ENCODE measurements around the gene ZNF555. TPM values are rescaled to one million over a fixed set of nuclear protein-coding genes. Genes with fewer than 3 reads are reported as not detected.

Gene ZNF555
- total RNA-seq, 1 donor from 2014 or later = 18.8 TPM

DNA sequence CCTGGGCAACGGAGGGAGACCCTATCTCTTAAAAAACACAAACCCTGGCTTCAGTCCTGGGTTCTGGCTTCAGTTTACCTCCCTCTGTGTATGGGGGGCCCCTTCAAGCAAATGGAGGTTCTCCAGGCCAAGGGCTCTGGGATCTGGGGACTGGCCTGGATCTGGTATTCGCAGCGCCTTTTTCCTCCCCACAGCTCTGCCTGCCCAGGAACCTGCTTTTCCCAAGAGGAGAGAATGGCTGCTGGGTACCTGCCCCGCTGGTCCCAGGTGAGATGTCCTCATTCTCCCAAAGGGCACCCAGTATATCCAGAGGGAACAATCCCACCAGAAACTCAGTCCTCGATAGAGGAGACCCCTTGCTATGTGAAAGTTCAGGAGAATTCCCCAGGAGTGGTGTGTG, 18.4 kb upstream of the ZNF555 start:
- no peaks in the 10 kb centered on the region for H3F3A ChIP-seq (ENCODE audit: low read depth)

DNA sequence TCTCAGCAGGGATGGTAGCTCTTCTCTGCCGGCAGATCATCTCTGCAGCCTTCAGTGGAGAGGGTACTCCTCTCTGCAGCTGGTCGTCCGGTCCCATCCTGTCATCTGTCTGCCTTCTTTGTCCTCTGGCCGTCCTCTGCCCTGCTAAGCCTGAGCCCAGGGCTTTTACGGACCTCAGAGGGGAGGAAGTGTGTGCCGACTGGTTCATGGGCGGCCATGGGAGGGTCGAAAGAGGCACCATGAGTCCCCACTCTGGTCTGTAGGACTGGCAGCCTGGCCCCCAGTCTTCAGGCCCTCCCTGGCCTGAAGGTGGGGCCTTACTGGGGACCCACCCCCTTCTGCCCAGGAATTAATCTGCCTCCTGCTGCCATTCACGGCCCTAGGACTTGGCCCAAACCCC, 17.6 kb upstream of the ZNF555 start:
- peaks cover 4% of the 10 kb centered on the region for H3K27me3 Mint-ChIP-seq (ENCODE audit: insufficient read depth, low read depth)
- Histone ChIP-seq H3F3A (ENCODE audit: low read depth) (no peaks in the 10 kb centered on the region), H2AFZ (replicated peaks) (no peak overlapping the region), H3K4me1 (no peaks in the 10 kb centered on the region), H3K4me2 (no peak overlapping the region), H3K9me3 (ENCODE audit: low read depth) (no peaks in the 10 kb centered on the region), H3K27ac (no peak overlapping the region), H4K20me1 (ENCODE audit: low read depth) (no peaks in the 10 kb centered on the region), H3K27me3 (no peaks in the 10 kb centered on the region), H3K9ac (no peak overlapping the region), H3K4me3 (no peak overlapping the region), H3K36me3 (no peaks in the 10 kb centered on the region), H3K79me2 (ENCODE audit: low read depth) (peaks cover 6% of the 10 kb centered on the region)
- peaks cover 2% of the 10 kb centered on the region for H3K4me1 Mint-ChIP-seq
- H3K27ac Mint-ChIP-seq = no peak overlapping the region
- peaks cover 40% of the 10 kb centered on the region for H3K36me3 Mint-ChIP-seq
- no peak overlapping the region for H3K4me3 Mint-ChIP-seq
- no peak for TF ChIP-seq EZH2 (IDR thresholded peaks at IDR 0.05)
- no peak for TF ChIP-seq EZH2phosphoT487 (IDR thresholded peaks at IDR 0.05)
- TF ChIP-seq, protein P1, sequence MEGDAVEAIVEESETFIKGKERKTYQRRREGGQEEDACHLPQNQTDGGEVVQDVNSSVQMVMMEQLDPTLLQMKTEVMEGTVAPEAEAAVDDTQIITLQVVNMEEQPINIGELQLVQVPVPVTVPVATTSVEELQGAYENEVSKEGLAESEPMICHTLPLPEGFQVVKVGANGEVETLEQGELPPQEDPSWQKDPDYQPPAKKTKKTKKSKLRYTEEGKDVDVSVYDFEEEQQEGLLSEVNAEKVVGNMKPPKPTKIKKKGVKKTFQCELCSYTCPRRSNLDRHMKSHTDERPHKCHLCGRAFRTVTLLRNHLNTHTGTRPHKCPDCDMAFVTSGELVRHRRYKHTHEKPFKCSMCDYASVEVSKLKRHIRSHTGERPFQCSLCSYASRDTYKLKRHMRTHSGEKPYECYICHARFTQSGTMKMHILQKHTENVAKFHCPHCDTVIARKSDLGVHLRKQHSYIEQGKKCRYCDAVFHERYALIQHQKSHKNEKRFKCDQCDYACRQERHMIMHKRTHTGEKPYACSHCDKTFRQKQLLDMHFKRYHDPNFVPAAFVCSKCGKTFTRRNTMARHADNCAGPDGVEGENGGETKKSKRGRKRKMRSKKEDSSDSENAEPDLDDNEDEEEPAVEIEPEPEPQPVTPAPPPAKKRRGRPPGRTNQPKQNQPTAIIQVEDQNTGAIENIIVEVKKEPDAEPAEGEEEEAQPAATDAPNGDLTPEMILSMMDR (IDR thresholded peaks at IDR 0.05) = no peak
- peaks cover 30% of the 10 kb centered on the region for H3K9me3 Mint-ChIP-seq
- no peak for DNase-seq (ENCODE audit: low spot score)

More for the DNA sequence above, 18.4 kb upstream of the ZNF555 start:
- DNase-seq (ENCODE audit: low spot score) = no peak
- Histone ChIP-seq H3K9ac (no peak overlapping the region), H3K4me1 (no peaks in the 10 kb centered on the region), H2AFZ (replicated peaks) (no peak overlapping the region), H3K36me3 (no peaks in the 10 kb centered on the region), H3K27me3 (no peaks in the 10 kb centered on the region), H3K4me3 (no peak overlapping the region), H3K4me2 (no peak overlapping the region), H3K9me3 (ENCODE audit: low read depth) (no peaks in the 10 kb centered on the region), H3K79me2 (ENCODE audit: low read depth) (peaks cover 6% of the 10 kb centered on the region), H4K20me1 (ENCODE audit: low read depth) (no peaks in the 10 kb centered on the region), H3K27ac (no peak overlapping the region)
- peaks cover 32% of the 10 kb centered on the region for H3K36me3 Mint-ChIP-seq
- peaks cover 4% of the 10 kb centered on the region for H3K27me3 Mint-ChIP-seq (ENCODE audit: insufficient read depth, low read depth)
- no peak for TF ChIP-seq EZH2phosphoT487 (IDR thresholded peaks at IDR 0.05)
- no peak for TF ChIP-seq EZH2 (IDR thresholded peaks at IDR 0.05)
- TF ChIP-seq, protein P1 (IDR thresholded peaks at IDR 0.05) = no peak
- no peak overlapping the region for H3K27ac Mint-ChIP-seq
- H3K9me3 Mint-ChIP-seq = peaks cover 22% of the 10 kb centered on the region
- peaks cover 2% of the 10 kb centered on the region for H3K4me1 Mint-ChIP-seq
- H3K4me3 Mint-ChIP-seq = no peak overlapping the region

DNA sequence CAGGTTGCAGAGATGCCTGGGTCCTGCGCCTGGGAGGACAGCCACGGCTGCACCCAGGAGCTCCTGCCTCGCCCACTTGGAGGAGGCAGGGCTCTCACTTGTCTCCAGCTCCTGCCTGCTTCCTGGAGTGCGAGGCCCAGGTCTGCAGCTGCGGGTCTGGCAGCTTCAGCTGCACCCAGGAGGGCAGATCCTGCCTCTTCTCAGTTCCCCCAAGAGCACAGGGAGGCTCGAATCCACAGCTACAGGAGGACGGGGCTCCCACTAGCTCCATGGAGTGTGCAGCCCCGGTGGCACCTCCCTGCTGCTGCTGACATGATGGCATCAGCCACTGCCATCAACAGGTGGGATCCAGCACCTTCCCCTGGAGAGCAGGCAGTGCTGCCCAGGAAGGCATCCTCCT, 17.1 kb upstream of the ZNF555 start:
- Mint-ChIP-seq H3K36me3 (peaks cover 44% of the 10 kb centered on the region), H3K4me1 (peaks cover 2% of the 10 kb centered on the region), H3K27me3 (ENCODE audit: insufficient read depth, low read depth) (peaks cover 4% of the 10 kb centered on the region), H3K27ac (no peak overlapping the region), H3K4me3 (no peak overlapping the region), H3K9me3 (peaks cover 34% of the 10 kb centered on the region)
- Histone ChIP-seq H3K27ac (no peak overlapping the region), H4K20me1 (ENCODE audit: low read depth) (no peaks in the 10 kb centered on the region), H3K27me3 (no peaks in the 10 kb centered on the region), H3K79me2 (ENCODE audit: low read depth) (peaks cover 6% of the 10 kb centered on the region), H2AFZ (replicated peaks) (no peak overlapping the region), H3K36me3 (no peaks in the 10 kb centered on the region), H3K4me2 (no peak overlapping the region), H3F3A (ENCODE audit: low read depth) (no peaks in the 10 kb centered on the region), H3K4me3 (no peak overlapping the region), H3K9me3 (ENCODE audit: low read depth) (no peaks in the 10 kb centered on the region), H3K9ac (no peak overlapping the region), H3K4me1 (no peaks in the 10 kb centered on the region)
- DNase-seq (ENCODE audit: low spot score) = no peak
- TF ChIP-seq, protein P1 (IDR thresholded peaks at IDR 0.05) = no peak
- TF ChIP-seq EZH2 (IDR thresholded peaks at IDR 0.05) (no peak), EZH2phosphoT487 (IDR thresholded peaks at IDR 0.05) (no peak)

Measured in neural progenitor cell (in vitro differentiated cells).